Panc1 (cell line): ENCODE results near the gene PLCZ1. TPM values are rescaled to one million over a fixed set of nuclear protein-coding genes. Genes with fewer than 3 reads are reported as not detected.

Experiments
- ATAC-seq: fragments of 200-7000 bp; cut with Tn5 transposase; 2 replicates; pipeline ENCODE4 v1.9.1; 2020; ENCODE audit warnings: mild to moderate bottlenecking, moderate library complexity
- BruUV-seq: library from RNA; stranded (reverse); fragments of 400-500 nt; replicated peaks from 2 replicates; lab custom pipeline; 2021; lab: Mats Ljungman, UMichigan
- CTCF ChIA-PET: fragments of 300-600 bp; sonication (Branson Sonifier 250); formaldehyde crosslinking; loops from one replicate; lab custom pipeline; 2022; ENCODE audit warnings: antibody characterized with exemption; lab: Charles Lee
- POLR2A ChIA-PET: fragments of 300-600 bp; sonication (Branson Sonifier 250); formaldehyde crosslinking; loops from one replicate; lab custom pipeline; 2022; ENCODE audit warnings: antibody characterized with exemption; lab: Charles Lee
- DNase-seq: peaks from one replicate; pipeline ENCODE4 v3.0.0-alpha.2; 2010; ENCODE audit warnings: low read depth, low spot score
- H3K27ac ChIP-seq: 2 replicates; pipeline ENCODE4 v1.5.1; 2011; ENCODE audit warnings: mild to moderate bottlenecking, low read length, inconsistent platforms
- H3K27me3 ChIP-seq: fragments of 200-500 bp; sonication (Bioruptor generic); 2 replicates; pipeline ENCODE4 v1.6.0; 2014; ENCODE audit warnings: low read length, inconsistent platforms; ENCODE audit not compliant: control insufficient read depth, insufficient read depth
- H3K36me3 ChIP-seq: fragments of 200-500 bp; sonication (Bioruptor generic); 2 replicates; pipeline ENCODE4 v1.5.1; 2014; ENCODE audit warnings: inconsistent platforms, mild to moderate bottlenecking, low read length, moderate library complexity; ENCODE audit not compliant: control insufficient read depth, insufficient read depth
- H3K4me1 ChIP-seq: 2 replicates; pipeline ENCODE4 v1.5.1; 2011; ENCODE audit warnings: inconsistent platforms, mild to moderate bottlenecking, low read length, moderate library complexity; ENCODE audit not compliant: control insufficient read depth, insufficient read depth
- H3K4me3 ChIP-seq, 2 experiments: 2 replicates each; pipeline ENCODE4 v1.5.1; 2011 to 2012; ENCODE audit warnings: low read depth in 2 of 2, low read length in 2 of 2, mild to moderate bottlenecking in 2 of 2, inconsistent platforms in 1 of 2, moderate library complexity in 1 of 2
- H3K9me3 ChIP-seq: fragments of 200-500 bp; sonication (Bioruptor generic); 2 replicates; pipeline ENCODE4 v1.5.1; 2014; ENCODE audit warnings: low read depth, mild to moderate bottlenecking, inconsistent platforms, low read length, moderate library complexity; ENCODE audit not compliant: control insufficient read depth, insufficient read depth
- CTCF ChIP-seq: fragments of 450-650 bp; IDR thresholded peaks from 2 replicates; pipeline ENCODE4 v1.5.1; 2017; ENCODE audit warnings: mild to moderate bottlenecking
- POLR2AphosphoS5 ChIP-seq: IDR thresholded peaks from 2 replicates; pipeline ENCODE4 v1.6.1; 2012; ENCODE audit warnings: mild to moderate bottlenecking, low read depth, low read length, moderate library complexity
- REST ChIP-seq, 2 experiments: IDR thresholded peaks; 2 replicates each; pipeline ENCODE4 v1.6.1; 2011 to 2012; ENCODE audit warnings: low read depth in 2 of 2, control low read depth in 1 of 2, low read length in 1 of 2, mild to moderate bottlenecking in 1 of 2, moderate library complexity in 1 of 2; ENCODE audit not compliant: insufficient read depth in 1 of 2
- SIN3A ChIP-seq: IDR thresholded peaks from 2 replicates; pipeline ENCODE4 v1.6.1; 2012; ENCODE audit warnings: low read depth, mild to moderate bottlenecking, low read length, moderate library complexity, borderline replicate concordance; ENCODE audit not compliant: insufficient read depth
- TCF7L2 ChIP-seq: IDR thresholded peaks from 2 replicates; pipeline ENCODE4 v1.6.1; 2011; ENCODE audit warnings: mild to moderate bottlenecking, low read depth, low read length, inconsistent platforms
- in situ Hi-C: cut with HindIII; loops from 2 replicates; pipeline ENCODE4 v1.10.0; 2016; ENCODE audit warnings: low sequenced_read_pairs, low pct_unique_long_range_greater_than_20kb
- intact Hi-C: fragments of 100-400 bp; cut with micrococcal nuclease; formaldehyde crosslinking; loops from one replicate; pipeline ENCODE4 v1.10.0; 2022; ENCODE audit not compliant: unreplicated experiment
- total RNA-seq: library from RNA; stranded (reverse); gene quantifications from one replicate; pipeline ENCODE4 v1.2.1, GENCODE V29; 2021; ENCODE audit not compliant: unreplicated experiment

Gene PLCZ1
- total RNA-seq, 1 experiment from 2014 or later, result not detected

GRCh38 chr12:18723752-18724151 is 14.1 kb downstream of the PLCZ1 start:
- TF ChIP-seq CTCF (no peak), REST (IDR thresholded peaks at IDR 0.05; ENCODE audit: insufficient read depth in 1 of 2, low read depth in 2 of 2, low read length in 1 of 2) (no peak), SIN3A (no peak), POLR2AphosphoS5 (no peak), TCF7L2 (no peak)
- BruUV-seq, result no TSS peak
- no peaks in the 10 kb centered on the region for H3K9me3 ChIP-seq
- H3K36me3 ChIP-seq, result no peaks in the 10 kb centered on the region
- no peaks in the 10 kb centered on the region for H3K27me3 ChIP-seq
- in situ Hi-C loops, result no loop called here
- ChIA-PET POLR2A (no interaction called here), CTCF (no interaction called here)
- H3K4me1 ChIP-seq, result no peaks in the 10 kb centered on the region
- DNase-seq (peak; percentile 4), ATAC-seq (no peak)
- intact Hi-C loops, result no loop called here
- H3K4me3 ChIP-seq, result no peak overlapping the region
- no peak overlapping the region for H3K27ac ChIP-seq

- no peaks in the 10 kb centered on the region for H3K9me3 ChIP-seq
- BruUV-seq, result no TSS peak
- no peak overlapping the region for H3K4me3 ChIP-seq
- DNase-seq (no peak), ATAC-seq (no peak)
- ChIA-PET CTCF (no interaction called here), POLR2A (no interaction called here)
- H3K4me1 ChIP-seq, result no peaks in the 10 kb centered on the region
- intact Hi-C loops (no loop called here), in situ Hi-C loops (no loop called here)
- TF ChIP-seq SIN3A (no peak), POLR2AphosphoS5 (no peak), CTCF (no peak), TCF7L2 (no peak), REST (IDR thresholded peaks at IDR 0.05; ENCODE audit: insufficient read depth in 1 of 2, low read depth in 2 of 2, low read length in 1 of 2) (no peak)
- H3K27me3 ChIP-seq, result no peaks in the 10 kb centered on the region
- no peak overlapping the region for H3K27ac ChIP-seq
- H3K36me3 ChIP-seq, result no peaks in the 10 kb centered on the region
Observed at GRCh38 chr12:18721452-18721851, 16.4 kb downstream of the PLCZ1 start.
